HEK293 (cell line): ENCODE results near the gene UBQLN1.

Experiments
- ATF2 ChIP-seq: fragments of 450-650 bp; formaldehyde crosslinking; IDR thresholded peaks from 2 replicates; pipeline ENCODE4 v1.5.1; 2016; ENCODE audit warnings: missing biosample characterization, missing genetic modification characterization, low read depth
- CTCF ChIP-seq: fragments of 450-650 bp; formaldehyde crosslinking; IDR thresholded peaks from 2 replicates; pipeline ENCODE4 v1.5.1; 2016; ENCODE audit warnings: missing biosample characterization, missing genetic modification characterization
- ELK4 ChIP-seq: IDR thresholded peaks from 2 replicates; pipeline ENCODE4 v1.6.1; 2011; ENCODE audit warnings: mild to moderate bottlenecking, low read depth, low read length, borderline replicate concordance
- REST ChIP-seq: fragments of 450-650 bp; formaldehyde crosslinking; IDR thresholded peaks from 2 replicates; pipeline ENCODE4 v1.5.1; 2016; ENCODE audit warnings: missing biosample characterization, missing genetic modification characterization
- SETDB1 ChIP-seq: IDR thresholded peaks from one replicate; pipeline ENCODE4 v1.6.1; 2017; ENCODE audit warnings: mild to moderate bottlenecking, low read length, moderate library complexity, mixed read lengths; ENCODE audit not compliant: insufficient read length
- TRIM28 ChIP-seq: IDR thresholded peaks from 2 replicates; pipeline ENCODE4 v1.6.1; 2011; ENCODE audit warnings: low read length, control low read depth, borderline replicate concordance
- ZBTB7A ChIP-seq: fragments of 450-650 bp; formaldehyde crosslinking; IDR thresholded peaks from 2 replicates; pipeline ENCODE4 v1.5.1; 2016; ENCODE audit warnings: low read depth, missing biosample characterization, missing genetic modification characterization
- ZNF404 ChIP-seq: fragments of 450-650 bp; formaldehyde crosslinking; IDR thresholded peaks from 2 replicates; pipeline ENCODE4 v1.5.1; 2017; ENCODE audit warnings: missing biosample characterization, missing genetic modification characterization
- ZNF423 ChIP-seq: fragments of 450-650 bp; formaldehyde crosslinking; IDR thresholded peaks from 2 replicates; pipeline ENCODE4 v1.5.1; 2016; ENCODE audit warnings: missing biosample characterization, missing genetic modification characterization
- ZNF501 ChIP-seq: fragments of 450-650 bp; formaldehyde crosslinking; IDR thresholded peaks from 2 replicates; pipeline ENCODE4 v1.5.1; 2016; ENCODE audit warnings: missing biosample characterization, missing genetic modification characterization
- ZNF600 ChIP-seq: fragments of 450-650 bp; formaldehyde crosslinking; IDR thresholded peaks from 2 replicates; pipeline ENCODE4 v1.5.1; 2016; ENCODE audit warnings: missing biosample characterization, missing genetic modification characterization
- ZNF837 ChIP-seq: fragments of 450-650 bp; formaldehyde crosslinking; IDR thresholded peaks from 2 replicates; pipeline ENCODE4 v1.5.1; 2016; ENCODE audit warnings: missing biosample characterization, missing genetic modification characterization

GRCh38 chr9:83633676-83634075, 74.1 kb downstream of the UBQLN1 start:
- TF ChIP-seq ZNF423 (tag by site-specific recombination) (no peak), ELK4 (no peak), ZBTB7A (tag by site-specific recombination) (no peak), ZNF600 (tag by site-specific recombination) (no peak), TRIM28 (no peak), ZNF404 (tag by site-specific recombination) (no peak), CTCF (tag by site-specific recombination) (no peak), SETDB1 (no peak), REST (tag by site-specific recombination) (no peak), ATF2 (tag by site-specific recombination) (no peak), ZNF837 (no peak), ZNF501 (no peak)
